ENCODE measurements around the gene CAMSAP3.
A peak's percentile ranks its signal among the peaks of the same experiment; 100 is the strongest.

The CAMSAP3 gene, protein sequence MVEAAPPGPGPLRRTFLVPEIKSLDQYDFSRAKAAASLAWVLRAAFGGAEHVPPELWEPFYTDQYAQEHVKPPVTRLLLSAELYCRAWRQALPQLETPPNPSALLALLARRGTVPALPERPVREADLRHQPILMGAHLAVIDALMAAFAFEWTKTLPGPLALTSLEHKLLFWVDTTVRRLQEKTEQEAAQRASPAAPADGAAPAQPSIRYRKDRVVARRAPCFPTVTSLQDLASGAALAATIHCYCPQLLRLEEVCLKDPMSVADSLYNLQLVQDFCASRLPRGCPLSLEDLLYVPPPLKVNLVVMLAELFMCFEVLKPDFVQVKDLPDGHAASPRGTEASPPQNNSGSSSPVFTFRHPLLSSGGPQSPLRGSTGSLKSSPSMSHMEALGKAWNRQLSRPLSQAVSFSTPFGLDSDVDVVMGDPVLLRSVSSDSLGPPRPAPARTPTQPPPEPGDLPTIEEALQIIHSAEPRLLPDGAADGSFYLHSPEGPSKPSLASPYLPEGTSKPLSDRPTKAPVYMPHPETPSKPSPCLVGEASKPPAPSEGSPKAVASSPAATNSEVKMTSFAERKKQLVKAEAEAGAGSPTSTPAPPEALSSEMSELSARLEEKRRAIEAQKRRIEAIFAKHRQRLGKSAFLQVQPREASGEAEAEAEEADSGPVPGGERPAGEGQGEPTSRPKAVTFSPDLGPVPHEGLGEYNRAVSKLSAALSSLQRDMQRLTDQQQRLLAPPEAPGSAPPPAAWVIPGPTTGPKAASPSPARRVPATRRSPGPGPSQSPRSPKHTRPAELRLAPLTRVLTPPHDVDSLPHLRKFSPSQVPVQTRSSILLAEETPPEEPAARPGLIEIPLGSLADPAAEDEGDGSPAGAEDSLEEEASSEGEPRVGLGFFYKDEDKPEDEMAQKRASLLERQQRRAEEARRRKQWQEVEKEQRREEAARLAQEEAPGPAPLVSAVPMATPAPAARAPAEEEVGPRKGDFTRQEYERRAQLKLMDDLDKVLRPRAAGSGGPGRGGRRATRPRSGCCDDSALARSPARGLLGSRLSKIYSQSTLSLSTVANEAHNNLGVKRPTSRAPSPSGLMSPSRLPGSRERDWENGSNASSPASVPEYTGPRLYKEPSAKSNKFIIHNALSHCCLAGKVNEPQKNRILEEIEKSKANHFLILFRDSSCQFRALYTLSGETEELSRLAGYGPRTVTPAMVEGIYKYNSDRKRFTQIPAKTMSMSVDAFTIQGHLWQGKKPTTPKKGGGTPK

DNA sequence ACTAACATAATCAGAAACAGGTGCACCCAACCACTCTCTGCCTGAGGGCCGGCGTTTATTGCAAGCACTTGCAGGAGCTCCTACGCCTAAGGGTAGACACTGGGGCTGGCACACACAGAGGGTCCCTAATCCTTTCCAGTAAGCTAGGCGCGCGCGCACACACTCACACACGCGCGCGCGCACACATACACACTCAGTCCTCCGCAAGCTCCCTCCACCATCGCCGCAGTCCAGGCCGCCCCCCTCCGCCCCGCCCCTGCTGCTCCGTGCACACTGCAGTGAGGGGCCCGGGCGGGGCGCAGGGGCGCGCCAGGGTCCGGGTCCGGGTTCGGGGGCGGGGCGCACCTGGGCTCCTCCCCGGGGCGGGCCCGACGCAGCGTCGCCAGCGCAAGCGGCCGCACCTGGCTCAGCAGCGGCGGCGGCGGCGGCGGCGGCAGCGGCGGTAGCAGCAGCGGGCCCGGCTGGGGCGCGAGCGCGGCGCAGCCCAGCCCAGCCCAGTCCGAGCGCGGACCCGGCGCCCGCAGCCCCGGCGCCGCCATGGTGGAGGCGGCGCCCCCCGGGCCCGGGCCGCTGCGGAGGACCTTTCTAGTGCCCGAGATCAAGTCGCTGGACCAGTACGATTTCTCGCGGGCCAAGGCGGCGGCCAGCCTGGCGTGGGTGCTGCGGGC is at the start of gene CAMSAP3:
TSS of gene CAMSAP3 (plus strand) at position 398 of the 668 bp plus-strand sequence. CDS start at position 538, 140 bp downstream.
- DNase-seq (ENCODE audit: low read depth), result peak; percentile 19

DNA sequence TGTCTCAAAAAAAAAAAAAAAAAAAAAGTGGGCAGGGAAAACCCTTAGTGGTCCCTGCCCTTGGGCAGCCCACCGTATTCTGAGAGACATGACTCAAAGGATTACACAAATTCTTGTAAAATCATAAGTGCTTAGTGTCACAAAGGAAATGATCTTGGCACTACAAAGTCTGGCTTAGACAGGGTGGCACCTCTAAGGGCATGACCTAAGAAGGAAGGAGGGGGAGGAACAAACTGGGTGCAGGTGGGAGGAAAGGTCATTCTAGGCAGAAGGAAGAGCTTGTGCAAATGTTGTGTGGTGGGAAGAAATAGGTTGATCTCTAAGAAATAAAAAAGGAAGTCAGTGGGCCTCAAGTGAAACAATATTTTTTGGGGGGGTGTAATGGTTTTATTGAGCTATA is 49.8 kb upstream of the CAMSAP3 start:
- DNase-seq (ENCODE audit: low read depth), result no peak

DNA sequence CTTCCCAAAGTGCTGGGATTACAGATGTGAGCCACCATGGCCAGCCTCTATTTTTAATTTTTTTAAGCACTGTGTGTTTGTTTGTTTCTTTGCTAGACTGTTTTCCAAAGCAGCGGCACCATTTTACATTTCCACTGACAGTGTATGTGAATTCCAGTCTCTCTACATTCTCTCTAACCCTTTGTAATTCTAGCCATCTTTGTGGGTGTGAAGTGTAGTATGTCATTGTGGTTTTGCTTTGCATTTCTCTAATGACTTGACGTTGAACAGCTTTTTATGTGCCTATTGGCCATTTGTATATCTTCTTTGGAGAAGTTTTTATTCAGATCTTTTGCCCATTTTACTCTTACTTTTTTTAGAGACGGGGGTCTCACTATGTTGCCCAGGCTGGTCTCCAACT is 48.5 kb upstream of the CAMSAP3 start:
- no peak for DNase-seq (ENCODE audit: low read depth)

DNA sequence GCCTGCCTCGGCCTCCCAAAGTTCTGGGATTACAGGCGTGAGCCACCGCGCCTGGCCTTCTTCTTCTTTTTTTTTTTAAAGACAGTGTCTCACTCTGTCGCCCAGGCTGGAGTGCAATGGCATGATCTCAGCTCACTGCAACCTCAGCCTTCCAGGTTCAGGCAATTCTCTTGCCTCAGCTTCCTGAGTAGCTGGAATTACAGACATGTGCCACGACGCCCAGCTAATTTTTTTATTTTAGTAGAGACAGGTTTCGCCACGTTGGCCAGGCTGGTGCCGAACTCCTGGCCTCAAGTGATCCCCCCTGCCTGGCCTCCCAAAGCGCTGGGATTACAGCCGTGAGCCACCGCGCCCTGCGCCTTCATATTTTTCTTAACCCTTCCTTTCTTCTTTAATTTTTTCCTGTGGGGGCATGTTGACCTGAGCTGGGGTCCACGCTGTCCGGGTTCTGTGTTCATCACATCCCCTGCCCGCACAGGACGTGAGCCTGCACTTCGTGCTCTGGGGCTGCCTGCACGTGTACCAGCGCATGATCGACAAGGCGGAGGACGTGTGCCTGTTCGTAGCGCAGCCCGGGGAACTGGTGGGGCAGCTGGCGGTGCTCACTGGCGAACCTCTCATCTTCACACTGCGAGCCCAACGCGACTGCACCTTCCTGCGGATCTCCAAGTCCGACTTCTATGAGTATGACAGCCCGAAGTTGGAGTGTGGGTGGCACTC is 46.1 kb upstream of the CAMSAP3 start:
- DNase-seq (ENCODE audit: low read depth), result no peak

DNA sequence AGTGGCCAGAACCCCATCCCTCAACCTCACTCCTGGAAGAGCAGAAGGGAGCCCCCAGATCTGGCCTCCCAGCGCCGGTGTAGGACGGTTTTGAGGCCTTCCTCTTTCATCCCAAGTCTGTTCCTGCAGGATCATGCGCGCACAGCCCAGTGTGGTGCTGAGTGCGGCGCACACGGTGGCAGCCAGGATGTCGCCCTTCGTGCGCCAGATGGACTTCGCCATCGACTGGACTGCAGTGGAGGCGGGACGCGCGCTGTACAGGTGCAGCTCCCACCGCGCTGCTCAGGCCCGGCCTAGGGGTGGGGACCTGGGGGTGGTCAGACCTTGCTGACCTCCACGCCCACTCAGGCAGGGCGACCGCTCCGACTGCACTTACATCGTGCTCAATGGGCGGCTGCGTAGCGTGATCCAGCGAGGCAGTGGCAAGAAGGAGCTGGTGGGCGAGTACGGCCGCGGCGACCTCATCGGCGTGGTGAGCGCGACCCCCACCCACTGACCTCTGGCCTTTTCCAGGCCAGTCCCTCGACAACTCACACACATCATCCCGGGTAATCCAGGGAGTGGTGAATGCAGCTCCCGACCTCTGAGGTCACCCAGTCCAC is 45.4 kb upstream of the CAMSAP3 start:
- DNase-seq (ENCODE audit: low read depth), result no peak

DNA sequence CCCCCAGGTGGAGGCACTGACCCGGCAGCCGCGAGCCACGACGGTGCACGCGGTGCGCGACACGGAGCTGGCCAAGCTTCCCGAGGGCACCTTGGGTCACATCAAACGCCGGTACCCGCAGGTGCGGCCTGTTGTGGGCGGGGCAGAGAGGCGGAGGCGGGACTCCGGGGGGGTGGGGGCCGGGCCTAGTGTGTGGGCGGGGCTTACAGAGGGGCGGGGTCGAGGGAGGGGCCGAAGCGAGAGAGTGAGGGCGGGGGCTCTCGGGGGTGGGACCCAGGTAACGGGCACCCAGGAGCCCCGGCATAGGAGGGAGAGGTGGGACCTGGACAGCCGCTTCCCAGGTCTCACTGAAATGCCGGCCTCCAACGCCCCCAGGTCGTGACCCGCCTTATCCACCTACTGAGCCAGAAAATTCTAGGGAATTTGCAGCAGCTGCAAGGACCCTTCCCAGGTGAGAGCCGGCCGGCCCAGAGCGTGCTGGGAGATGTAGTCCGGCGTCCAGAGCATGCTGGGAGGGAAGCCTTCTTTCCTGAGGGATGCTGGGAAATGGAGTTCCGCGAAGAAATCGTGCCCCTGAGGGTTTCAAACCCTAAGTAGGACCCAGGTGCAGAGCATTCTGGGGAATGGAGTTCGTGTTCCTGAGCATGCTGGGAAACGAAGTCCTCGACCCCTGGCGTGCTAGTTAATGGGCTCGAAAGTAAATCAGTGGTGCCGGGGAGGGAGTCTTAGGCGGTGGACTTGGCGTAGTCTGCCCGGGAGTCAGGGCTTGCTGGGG is 44.5 kb upstream of the CAMSAP3 start:
- no peak for DNase-seq (ENCODE audit: low read depth)

DNA sequence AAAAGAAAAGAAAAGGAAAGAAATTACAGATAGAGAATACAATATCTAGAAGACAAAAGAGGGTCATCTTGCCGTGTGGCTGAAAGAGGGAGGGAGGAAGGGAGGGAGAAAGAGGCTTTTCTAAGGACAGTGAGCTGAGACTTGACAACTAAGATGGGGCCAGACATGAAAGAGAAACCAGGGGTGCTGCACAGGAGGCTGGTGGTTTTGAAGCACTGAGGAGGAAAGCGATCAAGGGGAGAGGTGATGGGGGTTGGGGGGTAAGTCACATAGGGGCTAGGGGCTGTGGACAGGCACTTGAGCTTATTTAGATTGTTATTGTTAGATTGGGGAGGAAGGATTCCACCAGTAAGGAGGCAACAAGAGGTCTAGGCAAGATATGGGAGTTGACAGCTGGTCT is 42.9 kb upstream of the CAMSAP3 start:
- DNase-seq (ENCODE audit: low read depth), result no peak

DNA sequence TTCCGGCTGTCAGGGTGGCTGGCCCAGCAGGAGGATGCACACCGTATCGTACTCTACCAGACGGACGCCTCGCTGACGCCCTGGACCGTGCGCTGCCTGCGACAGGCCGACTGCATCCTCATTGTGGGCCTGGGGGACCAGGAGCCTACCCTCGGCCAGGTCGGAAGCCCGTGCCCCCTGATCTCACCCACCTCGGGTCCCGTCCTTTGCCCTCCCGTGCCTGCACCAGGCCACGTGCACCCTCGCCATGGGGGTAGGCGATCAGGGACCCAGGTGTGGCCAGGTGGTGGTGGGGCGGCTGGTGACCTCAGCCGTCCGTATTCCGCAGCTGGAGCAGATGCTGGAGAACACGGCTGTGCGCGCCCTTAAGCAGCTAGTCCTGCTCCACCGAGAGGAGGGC is 41.1 kb upstream of the CAMSAP3 start:
- no peak for DNase-seq (ENCODE audit: low read depth)

DNA sequence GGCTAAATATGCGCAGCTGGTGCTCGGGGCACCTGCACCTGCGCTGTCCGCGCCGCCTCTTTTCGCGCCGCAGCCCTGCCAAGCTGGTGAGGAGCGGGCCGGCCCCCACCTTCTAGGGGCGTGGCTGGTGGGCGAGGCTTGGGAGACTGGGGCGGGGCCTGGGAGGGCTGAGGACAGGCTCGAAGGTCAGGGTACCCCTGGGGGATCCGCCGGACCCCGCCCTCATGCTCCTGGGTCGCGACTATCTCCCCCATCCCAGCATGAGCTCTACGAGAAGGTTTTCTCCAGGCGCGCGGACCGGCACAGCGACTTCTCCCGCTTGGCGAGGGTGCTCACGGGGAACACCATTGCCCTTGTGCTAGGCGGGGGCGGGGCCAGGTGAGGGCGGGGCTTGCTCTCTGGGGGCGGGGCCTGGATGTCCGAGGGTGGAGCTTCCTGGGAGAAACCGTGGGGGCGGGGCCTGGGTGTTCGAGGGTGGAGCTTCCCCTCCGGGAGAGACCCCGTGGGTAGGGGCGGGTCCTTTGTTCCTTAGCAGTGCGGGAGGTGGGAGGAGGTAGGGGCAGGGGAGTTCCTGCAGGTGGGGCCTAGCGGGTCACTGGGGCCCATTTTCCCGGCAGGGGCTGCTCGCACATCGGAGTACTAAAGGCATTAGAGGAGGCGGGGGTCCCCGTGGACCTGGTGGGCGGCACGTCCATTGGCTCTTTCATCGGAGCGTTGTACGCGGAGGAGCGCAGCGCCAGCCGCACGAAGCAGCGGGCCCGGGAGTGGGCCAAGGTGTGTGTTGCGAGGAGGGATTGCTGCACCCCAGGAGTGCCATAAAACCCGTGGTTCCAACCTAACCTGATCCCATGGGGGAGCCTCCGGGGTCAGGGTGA is 40.4 kb upstream of the CAMSAP3 start:
- no peak for DNase-seq (ENCODE audit: low read depth)

DNA sequence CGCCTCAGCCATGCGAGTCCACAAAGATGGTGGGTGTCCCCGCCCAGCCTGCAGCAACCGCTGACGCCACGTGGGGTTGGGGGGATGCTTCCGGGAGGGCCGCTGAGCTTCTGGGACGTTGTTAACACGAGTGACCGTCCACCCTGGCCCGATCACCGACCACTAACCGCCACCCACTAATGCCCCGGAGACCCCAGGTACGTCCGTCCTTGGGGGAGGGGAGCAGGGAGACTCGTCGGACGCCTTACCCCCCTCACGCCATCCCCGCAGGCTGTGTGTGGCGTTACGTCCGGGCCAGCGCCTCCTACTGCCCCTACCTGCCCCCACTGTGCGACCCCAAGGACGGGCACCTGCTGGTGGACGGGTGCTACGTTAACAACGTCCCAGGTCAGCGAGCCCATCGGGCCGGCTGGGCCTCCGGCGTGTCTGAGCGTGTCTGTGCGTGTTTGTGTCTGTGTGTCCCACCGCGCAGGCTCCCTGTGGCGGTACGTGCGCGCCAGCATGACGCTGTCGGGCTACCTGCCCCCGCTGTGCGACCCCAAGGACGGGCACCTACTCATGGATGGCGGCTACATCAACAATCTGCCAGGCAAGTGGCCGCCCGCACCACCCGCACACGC is 38.9 kb upstream of the CAMSAP3 start:
- DNase-seq (ENCODE audit: low read depth), result no peak

DNA sequence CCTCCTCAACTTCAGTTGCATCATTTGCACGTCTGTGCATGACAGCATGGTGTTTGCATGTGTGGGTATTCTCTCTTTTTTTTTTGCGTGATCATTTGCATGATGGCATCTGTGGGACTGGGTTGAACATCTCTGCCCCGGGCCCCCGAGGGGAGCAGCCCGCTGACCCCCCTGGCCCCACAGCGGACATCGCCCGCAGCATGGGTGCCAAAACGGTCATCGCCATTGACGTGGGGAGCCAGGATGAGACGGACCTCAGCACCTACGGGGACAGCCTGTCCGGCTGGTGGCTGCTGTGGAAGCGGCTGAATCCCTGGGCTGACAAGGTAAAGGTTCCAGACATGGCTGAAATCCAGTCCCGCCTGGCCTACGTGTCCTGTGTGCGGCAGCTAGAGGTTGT is 37.0 kb upstream of the CAMSAP3 start:
- no peak for DNase-seq (ENCODE audit: low read depth)

DNA sequence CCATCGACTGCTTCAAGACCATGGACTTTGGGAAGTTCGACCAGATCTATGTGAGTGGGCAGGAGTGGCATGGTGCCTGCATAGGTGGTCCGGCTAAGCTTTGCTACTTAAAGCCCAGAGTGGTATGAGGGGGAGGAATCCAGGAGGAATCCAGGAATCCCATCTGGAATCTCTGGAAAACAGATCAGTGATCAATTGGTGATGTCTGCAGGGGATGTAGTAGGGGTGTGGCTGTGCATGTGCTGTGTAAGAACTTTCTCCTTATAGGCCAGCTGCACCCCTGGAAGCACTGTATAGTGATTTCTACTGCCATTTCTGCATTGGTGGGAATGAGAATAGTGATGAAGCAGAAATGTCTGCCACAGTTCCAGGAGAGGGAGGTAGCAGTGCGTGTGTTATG is 36.6 kb upstream of the CAMSAP3 start:
- DNase-seq (ENCODE audit: low read depth), result no peak

DNA sequence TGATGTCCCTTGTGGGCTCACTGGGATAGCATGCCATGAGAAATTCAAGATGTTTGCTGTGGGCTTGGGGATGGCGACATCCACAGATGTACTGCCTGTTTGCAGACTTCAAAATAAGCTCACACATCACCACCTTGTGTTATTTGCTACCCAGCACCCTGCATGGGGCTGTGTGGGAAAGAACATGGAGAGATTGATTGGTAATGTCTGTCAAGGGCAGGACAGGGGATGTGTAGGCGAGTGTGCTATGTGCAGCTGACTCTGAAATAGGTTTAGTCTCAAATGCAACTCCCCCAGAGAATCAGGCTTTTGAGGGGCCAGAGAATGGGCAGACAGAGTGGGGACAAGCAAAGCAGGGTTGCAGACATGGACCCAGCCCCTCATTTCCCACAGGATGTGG is 35.4 kb upstream of the CAMSAP3 start:
- no peak for DNase-seq (ENCODE audit: low read depth)

DNA sequence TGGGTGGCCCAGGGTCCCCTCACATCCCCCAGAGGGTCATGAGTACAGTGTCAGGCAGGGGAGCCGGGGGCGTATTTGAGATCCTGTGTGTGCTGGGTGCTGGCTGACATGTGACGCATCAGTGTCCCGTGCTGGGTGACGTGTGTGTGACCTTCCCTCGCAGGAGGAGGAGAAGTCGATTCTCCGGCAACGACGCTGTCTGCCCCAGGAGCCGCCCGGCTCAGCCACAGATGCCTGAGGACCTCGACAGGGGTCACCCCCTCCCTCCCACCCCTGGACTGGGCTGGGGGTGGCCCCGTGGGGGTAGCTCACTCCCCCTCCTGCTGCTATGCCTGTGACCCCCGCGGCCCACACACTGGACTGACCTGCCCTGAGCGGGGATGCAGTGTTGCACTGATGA is 34.3 kb upstream of the CAMSAP3 start:
- no peak for DNase-seq (ENCODE audit: low read depth)

DNA sequence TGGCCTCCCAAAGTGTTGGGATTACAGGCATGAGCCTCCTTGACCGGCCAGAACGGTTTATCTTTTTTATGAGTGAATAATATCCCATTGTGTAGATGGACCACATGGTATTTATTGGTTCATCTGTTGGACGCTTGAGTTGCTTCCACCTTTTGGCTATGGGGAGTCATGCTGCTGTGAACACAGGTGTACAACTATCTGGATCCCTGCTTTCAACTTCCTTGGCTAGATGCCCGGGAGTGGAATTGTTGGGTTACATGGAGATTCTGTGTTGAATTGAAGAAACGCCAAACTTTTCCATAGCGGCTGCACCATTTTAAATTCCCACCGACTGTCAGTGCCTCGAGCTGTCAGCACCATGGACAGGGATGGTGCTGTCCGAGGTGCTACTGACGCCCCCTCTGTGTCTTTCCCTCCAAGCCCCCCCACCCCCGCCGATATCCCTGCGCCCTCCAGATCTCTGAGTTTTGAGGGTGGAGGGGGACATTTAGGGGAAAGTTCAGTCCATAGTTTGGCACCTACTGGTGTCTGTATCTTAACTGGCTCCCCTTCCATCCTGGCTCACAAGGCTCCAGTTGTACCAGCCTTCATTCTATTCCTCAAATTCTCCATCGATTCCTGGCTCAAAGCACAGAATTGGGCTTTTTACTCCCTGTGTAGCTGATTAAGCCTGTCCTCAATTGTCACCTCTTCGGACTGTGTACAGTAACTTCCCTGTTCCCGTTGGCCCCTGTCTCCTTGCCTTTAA is 32.8 kb upstream of the CAMSAP3 start:
- no peak for DNase-seq (ENCODE audit: low read depth)

DNA sequence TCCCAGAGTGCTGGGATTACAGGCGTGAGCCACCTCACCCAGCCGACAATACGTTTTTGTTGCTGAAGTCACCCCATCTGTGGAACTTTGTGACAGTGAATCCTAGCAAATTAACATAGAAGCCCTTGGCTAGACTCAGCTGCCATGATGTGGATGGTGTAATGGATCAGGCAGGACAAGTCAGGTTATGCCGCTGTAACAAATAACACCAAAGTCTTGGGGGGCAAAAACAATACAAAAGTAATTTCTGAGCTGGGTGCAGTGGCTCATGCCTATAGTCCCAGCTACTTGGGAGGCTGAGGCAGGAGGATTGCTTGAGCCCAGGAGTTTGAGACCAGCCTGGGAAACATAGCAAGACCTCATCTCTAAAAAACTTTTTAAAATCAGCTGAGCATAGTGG is 30.8 kb upstream of the CAMSAP3 start:
- DNase-seq (ENCODE audit: low read depth), result no peak

DNA sequence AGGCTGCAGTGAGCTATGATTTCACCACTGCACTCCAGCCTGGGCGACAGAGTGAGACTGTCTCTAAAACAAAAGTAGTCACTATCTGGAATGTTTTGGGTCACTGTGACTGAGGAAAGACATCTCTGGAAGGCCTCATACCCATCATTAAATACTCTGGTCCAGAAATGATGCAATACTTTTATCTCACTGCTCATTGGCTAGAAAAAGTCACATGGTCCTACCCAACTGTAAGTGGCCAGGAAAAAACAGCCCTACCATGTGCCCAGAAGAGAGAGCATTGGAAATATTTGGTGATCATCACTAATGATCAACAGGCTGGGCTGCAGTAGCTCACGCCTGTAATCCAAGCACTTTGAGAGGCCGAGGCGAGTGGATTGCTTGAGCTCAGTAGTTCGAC is 30.3 kb upstream of the CAMSAP3 start:
- DNase-seq (ENCODE audit: low read depth), result no peak

DNA sequence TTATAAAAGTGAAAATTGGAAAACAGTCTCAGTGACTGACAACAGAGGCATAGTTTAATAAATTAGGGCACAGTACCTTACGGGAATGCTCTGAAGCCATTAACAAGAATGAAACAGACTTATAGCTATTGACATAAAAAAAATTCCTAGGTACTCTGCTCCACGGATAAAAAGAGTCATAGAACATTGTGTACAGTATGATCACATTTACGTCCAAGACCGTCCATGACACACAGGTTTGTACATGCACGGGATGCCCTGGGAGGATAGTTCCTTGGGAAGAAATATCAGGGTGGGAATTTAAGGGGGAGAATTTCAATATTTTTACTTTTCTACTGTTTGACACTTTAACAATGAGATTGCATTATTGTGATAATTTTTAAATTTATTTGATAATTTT is 24.9 kb upstream of the CAMSAP3 start:
- no peak for DNase-seq (ENCODE audit: low read depth)
